SK-N-SH treated with all-trans-retinoic acid at 6 μM for 48 hours (cell line): Measurements from ENCODE around the gene SEBOX.

Experiments
- ARNTL ChIP-seq: fragments of 450-650 bp; formaldehyde crosslinking; IDR thresholded peaks from 2 replicates; pipeline ENCODE4 v1.5.0; 2020; ENCODE audit warnings: low read depth, mild to moderate bottlenecking, moderate library complexity, borderline replicate concordance
- CSDC2 ChIP-seq: fragments of 250-450 bp; sonication (Bioruptor Pico); IDR thresholded peaks from 2 replicates; pipeline ENCODE4 v1.5.0; 2020; ENCODE audit warnings: mild to moderate bottlenecking, moderate library complexity
- ESRRG ChIP-seq: fragments of 250-450 bp; sonication (Bioruptor Pico); IDR thresholded peaks from 2 replicates; pipeline ENCODE4 v1.6.1; 2021; ENCODE audit warnings: mild to moderate bottlenecking
- RARB ChIP-seq: fragments of 250-450 bp; sonication (Bioruptor Pico); IDR thresholded peaks from 2 replicates; pipeline ENCODE4 v1.8.0; 2021; ENCODE audit warnings: mild to moderate bottlenecking, moderate library complexity
- TCF4 ChIP-seq: fragments of 250-450 bp; sonication (Bioruptor Pico); IDR thresholded peaks from 2 replicates; pipeline ENCODE4 v1.8.0; 2021; ENCODE audit warnings: mild to moderate bottlenecking, moderate library complexity, borderline replicate concordance
- TOX ChIP-seq: fragments of 250-450 bp; sonication (Bioruptor Pico); IDR thresholded peaks from 2 replicates; pipeline ENCODE4 v1.8.0; 2021; ENCODE audit warnings: mild to moderate bottlenecking, moderate library complexity, borderline replicate concordance
- ZC3H10 ChIP-seq: fragments of 250-450 bp; sonication (Bioruptor Pico); IDR thresholded peaks from 2 replicates; pipeline ENCODE4 v1.5.1; 2021; ENCODE audit warnings: mild to moderate bottlenecking, moderate library complexity
- ZFP3 ChIP-seq: fragments of 250-450 bp; sonication (Bioruptor Pico); IDR thresholded peaks from 2 replicates; pipeline ENCODE4 v1.5.0; 2020; ENCODE audit warnings: mild to moderate bottlenecking, moderate library complexity
- ZFP30 ChIP-seq: fragments of 450-650 bp; formaldehyde crosslinking; IDR thresholded peaks from 2 replicates; pipeline ENCODE4 v1.5.0; 2022; ENCODE audit warnings: mild to moderate bottlenecking, moderate library complexity
- ZNF70 ChIP-seq: fragments of 450-650 bp; formaldehyde crosslinking; IDR thresholded peaks from 2 replicates; pipeline ENCODE4 v1.5.0; 2020; ENCODE audit warnings: mild to moderate bottlenecking, moderate library complexity
- TF ChIP-seq, protein P1 (sequence below): fragments of 250-450 bp; sonication (Bioruptor Pico); IDR thresholded peaks from 2 replicates; pipeline ENCODE4 v1.8.0; 2020; ENCODE audit warnings: mild to moderate bottlenecking, moderate library complexity, borderline replicate concordance
- TF ChIP-seq, protein P2 (sequence below): fragments of 250-450 bp; sonication (Bioruptor Pico); IDR thresholded peaks from 2 replicates; pipeline ENCODE4 v1.5.0; 2020; ENCODE audit warnings: mild to moderate bottlenecking, moderate library complexity

DNA sequence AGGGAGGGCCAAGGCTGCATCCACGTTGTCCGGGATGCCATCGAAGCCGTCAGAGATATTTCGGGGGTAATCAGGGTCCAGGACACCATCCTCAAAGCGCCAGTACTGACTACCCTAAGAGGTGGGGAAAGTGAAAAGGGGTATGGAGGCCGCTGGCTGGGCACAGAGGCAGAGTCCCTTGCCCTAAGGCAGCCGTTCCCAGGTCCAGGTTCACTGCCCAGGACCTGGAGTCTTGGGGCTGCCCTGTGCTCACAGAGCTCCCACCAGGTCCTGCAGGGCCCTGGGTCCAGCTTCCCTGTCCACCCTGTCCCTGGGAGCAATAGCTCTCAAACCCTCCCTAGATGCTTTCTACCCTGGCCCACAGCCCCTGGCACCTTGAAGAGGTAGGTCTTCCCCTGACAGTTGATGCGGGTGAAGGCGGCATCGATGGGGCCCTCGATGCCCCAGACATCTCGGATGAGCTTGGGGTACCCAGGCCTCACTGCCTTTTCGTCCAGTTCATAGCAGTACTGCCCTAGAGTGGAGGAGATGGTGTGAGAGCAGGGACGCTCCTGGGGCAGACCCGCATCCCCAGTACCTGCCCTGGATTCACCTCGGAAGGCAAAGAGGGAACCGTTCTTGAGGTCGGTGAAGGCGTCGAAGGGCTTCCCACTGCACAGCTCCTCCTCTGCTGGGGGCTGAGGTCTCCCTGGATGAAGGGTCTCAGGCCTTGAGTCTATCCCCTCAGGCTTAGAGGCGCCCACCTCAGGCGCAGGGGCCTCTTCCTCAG lies 4.1 kb upstream of the SEBOX start:
- no peak for TF ChIP-seq TCF4 (CRISPR knock-in tag)
- TF ChIP-seq ZFP30 (CRISPR knock-in tag), result no peak
- no peak for TF ChIP-seq ARNTL (CRISPR knock-in tag)
- no peak for TF ChIP-seq TOX (CRISPR knock-in tag)
- TF ChIP-seq ZC3H10 (CRISPR knock-in tag), result no peak
- TF ChIP-seq RARB (CRISPR knock-in tag), result no peak
- TF ChIP-seq CSDC2 (CRISPR knock-in tag), result no peak
- TF ChIP-seq ZNF70, result no peak
- TF ChIP-seq, protein P1, sequence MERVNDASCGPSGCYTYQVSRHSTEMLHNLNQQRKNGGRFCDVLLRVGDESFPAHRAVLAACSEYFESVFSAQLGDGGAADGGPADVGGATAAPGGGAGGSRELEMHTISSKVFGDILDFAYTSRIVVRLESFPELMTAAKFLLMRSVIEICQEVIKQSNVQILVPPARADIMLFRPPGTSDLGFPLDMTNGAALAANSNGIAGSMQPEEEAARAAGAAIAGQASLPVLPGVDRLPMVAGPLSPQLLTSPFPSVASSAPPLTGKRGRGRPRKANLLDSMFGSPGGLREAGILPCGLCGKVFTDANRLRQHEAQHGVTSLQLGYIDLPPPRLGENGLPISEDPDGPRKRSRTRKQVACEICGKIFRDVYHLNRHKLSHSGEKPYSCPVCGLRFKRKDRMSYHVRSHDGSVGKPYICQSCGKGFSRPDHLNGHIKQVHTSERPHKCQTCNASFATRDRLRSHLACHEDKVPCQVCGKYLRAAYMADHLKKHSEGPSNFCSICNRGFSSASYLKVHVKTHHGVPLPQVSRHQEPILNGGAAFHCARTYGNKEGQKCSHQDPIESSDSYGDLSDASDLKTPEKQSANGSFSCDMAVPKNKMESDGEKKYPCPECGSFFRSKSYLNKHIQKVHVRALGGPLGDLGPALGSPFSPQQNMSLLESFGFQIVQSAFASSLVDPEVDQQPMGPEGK (CRISPR knock-in tag), result no peak
- TF ChIP-seq ZFP3 (CRISPR knock-in tag), result no peak
- TF ChIP-seq, protein P2, sequence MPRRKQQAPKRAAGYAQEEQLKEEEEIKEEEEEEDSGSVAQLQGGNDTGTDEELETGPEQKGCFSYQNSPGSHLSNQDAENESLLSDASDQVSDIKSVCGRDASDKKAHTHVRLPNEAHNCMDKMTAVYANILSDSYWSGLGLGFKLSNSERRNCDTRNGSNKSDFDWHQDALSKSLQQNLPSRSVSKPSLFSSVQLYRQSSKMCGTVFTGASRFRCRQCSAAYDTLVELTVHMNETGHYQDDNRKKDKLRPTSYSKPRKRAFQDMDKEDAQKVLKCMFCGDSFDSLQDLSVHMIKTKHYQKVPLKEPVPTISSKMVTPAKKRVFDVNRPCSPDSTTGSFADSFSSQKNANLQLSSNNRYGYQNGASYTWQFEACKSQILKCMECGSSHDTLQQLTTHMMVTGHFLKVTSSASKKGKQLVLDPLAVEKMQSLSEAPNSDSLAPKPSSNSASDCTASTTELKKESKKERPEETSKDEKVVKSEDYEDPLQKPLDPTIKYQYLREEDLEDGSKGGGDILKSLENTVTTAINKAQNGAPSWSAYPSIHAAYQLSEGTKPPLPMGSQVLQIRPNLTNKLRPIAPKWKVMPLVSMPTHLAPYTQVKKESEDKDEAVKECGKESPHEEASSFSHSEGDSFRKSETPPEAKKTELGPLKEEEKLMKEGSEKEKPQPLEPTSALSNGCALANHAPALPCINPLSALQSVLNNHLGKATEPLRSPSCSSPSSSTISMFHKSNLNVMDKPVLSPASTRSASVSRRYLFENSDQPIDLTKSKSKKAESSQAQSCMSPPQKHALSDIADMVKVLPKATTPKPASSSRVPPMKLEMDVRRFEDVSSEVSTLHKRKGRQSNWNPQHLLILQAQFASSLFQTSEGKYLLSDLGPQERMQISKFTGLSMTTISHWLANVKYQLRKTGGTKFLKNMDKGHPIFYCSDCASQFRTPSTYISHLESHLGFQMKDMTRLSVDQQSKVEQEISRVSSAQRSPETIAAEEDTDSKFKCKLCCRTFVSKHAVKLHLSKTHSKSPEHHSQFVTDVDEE (CRISPR knock-in tag), result no peak
- TF ChIP-seq ESRRG (CRISPR knock-in tag), result no peak
